Right ventricle myocardium inferior (tissue), 1 donor: ENCODE data around the gene RNASE9. TPM values are rescaled to one million over a fixed set of nuclear protein-coding genes. Genes with fewer than 3 reads are reported as not detected.
A peak's percentile ranks its signal among the peaks of the same experiment; 100 is the strongest.
"Not testable (repeated sequence)": the region's sequence is repeated elsewhere in the genome, so short reads cannot be mapped to it uniquely, and the experiment has no call there.

Experiments
- ATAC-seq: fragments of 200-7000 bp; cut with Tn5 transposase; one replicate; pipeline ENCODE4 v1.9.1; 2020; ENCODE audit warnings: mild to moderate bottlenecking, moderate library complexity
- DNase-seq: peaks from one replicate; pipeline ENCODE4 v3.0.0; 2021; ENCODE audit errors: missing footprints
- intact Hi-C: fragments of 100-400 bp; cut with DNase I; formaldehyde crosslinking; loops from one replicate; pipeline ENCODE4 v1.11.0; 2022
- long read RNA-seq: library from polyadenylated mRNA; unstranded; transcript quantifications from one replicate; pipeline ENCODE4 v2.0.0, GENCODE V29; 2021
- total RNA-seq: library from RNA; stranded (reverse); fragmentation: NEBNext Ultra II Directional; extraction: Animal tissue kit (Norgen Biotek cat#: 25700); gene quantifications from one replicate; pipeline ENCODE4 v1.2.1, GENCODE V29; 2021
- donor health status: DM: no; HTN: yes; CAD: no; lungs with severe emphysema.

Gene RNASE9
- not detected for total RNA-seq
- long read RNA-seq = 0 reads

DNA sequence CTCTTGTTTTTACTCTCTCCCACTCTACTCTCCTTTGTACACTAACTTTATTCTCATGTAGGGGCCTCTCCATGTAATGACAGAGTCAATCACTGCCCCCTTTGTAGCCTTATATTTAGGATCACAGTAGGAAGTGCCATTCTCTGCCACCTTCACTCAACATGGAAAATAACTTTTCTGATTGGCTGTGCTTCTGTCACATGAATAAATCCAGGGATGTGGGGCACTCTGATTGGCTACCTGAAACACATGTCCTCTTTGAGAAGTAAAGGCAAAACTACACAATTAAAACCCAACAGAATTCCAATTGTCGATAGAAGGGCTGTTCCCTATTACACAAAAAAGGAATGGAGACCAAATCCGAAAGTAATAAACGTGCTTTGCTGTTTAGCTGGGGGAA is at the start of gene RNASE9:
RNASE9 (minus strand) TSS at position 87 of the 400 bp plus-strand sequence.
- intact Hi-C loops = no loop called here

DNA sequence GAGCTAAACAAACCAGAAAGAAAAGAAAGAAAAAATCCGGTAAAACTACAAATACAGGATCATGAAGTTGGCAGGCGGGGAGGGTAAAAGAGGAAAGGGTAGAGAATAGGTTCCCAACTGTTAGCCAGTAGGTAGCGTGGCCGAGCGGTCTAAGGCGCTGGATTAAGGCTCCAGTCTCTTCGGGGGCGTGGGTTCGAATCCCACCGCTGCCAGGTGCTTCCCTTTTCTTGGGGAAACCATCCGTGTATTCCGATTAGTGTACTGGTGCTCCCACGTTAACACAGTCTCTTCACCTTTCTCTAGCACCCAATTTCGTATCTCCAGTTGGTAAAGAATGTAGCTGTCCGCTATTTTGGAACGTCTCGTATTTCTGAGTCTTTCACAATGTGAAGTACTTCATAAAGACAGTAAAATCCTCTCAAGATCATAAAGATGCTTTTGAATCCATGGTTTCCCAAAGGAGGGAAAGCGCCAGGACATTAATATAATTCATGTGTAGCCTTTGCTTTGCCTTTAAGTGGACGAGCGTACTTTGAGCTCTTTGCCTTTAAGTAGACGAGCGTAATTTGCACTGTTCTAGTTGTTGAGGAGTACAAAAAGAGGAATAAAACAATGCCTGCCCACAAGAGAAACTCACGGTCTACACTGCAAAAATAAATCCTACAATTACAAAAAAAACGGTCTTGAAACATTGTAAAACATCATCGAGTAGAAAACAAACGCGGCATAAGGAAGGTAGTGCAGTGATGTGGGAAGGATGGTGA is 49.3 kb upstream of the RNASE9 start:
- peak; percentile 87 for DNase-seq
- peak; percentile 77 for ATAC-seq

More for the DNA sequence above, at the start of gene RNASE9:
- ATAC-seq = no peak
- DNase-seq = no peak

DNA sequence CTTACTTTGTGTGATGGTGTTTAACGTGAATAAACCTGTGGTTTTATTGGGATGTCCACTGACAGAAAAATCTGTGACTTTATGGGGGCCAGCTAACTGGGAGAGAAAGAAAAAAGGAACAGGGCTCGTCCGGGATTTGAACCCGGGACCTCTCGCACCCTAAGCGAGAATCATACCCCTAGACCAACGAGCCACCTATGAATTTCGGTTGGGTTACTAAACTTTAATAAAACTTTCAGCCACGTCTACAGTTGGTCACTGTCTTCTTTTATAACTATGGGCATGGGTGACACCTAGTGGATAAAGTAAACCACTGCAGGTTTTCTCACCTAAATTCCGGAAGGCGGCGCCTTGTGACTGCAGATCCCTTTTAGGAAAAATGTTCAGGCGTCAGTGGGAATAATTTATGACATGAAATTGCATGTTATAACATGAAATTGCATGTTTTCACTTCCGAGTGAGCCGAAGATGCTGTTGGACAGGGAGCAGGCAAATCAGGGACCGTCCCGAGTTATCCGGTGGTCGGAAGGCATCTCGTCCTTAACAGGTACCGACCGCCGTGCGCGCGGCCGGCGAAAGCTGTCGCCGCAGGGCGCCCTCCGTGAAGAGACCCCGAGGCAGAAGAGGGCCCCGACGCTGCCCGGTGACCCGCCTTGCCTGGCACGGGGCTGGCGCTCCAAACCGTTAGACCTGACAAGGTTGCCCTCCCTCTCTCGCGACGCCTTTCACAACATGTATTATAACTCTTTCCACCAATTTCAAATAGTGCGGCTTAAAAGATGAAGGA is 48.6 kb upstream of the RNASE9 start:
- intact Hi-C loops = loop anchor here (1.0 to 5.0 kb wide), 3 partner anchors 77 to 282 kb away; partner anchors contain the start of gene PIP4P1
- peak; percentile 80 for DNase-seq
- peak; percentile 61 for ATAC-seq

More for the DNA sequence above, 49.3 kb upstream of the RNASE9 start:
- intact Hi-C loops = loop anchor here (5.0 kb wide), 1 partner anchor 148 kb away; the partner anchor contains the start of gene PIP4P1

DNA sequence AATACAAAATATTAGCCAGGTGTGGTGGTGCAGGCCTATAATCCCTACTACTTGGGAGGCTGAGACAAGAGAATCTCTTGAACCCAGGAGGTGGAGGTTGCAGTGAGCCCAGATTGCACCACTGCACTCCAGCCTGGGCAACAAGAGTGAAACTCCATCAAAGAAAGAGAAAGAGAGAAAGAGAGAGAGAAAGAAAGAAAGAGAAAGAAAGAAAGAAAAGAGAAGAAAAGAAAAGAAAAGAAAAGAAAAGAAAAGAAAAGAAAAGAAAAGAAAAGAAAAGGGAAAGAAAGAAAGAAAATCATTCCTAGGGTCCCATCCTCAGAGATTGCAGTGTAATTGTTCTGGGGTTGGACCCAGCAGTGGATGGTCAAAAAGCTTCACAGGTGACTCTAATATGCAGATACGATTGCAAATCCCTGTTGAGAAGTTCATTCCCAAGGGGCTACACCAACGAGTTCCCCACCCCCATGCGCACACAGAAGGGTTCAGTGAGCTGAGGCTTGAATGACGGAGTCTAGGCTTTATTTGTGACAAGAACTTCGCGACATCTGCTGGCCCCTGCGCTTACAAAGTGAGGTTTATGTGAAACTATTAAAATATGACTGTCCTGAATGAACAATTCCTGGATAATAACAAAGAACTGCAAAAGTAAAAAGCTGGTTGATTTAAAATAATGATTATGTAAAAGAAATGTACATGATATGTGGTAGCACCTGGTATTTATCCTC is 47.7 kb upstream of the RNASE9 start:
- intact Hi-C loops = loop anchor here (1.0 to 5.0 kb wide), 2 partner anchors 76 to 281 kb away; no protein-coding TSS in a partner anchor
- no peak for ATAC-seq
- no peak for DNase-seq

DNA sequence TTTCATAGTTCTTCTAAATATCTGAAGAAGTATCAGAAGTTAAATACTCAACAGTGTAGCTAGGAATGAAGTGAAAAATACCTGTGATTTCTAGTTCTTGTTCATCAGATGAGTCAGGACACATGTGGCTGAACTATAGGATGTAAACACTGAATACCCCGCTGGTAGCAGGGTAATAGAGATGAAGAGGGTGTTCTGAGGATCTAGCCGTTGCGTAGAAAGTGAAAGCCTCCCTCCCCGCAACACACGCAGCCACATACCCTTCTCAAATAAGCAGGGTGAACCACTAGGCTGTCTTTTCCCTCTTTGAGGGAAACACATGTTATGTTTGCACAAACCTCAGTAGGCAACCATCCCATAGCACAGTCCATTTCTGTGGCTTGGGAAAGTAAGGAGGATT is 46.8 kb upstream of the RNASE9 start:
- intact Hi-C loops = loop anchor here (5.0 kb wide), 1 partner anchor 75 kb away; no protein-coding TSS in a partner anchor
- no peak for DNase-seq
- no peak for ATAC-seq

DNA sequence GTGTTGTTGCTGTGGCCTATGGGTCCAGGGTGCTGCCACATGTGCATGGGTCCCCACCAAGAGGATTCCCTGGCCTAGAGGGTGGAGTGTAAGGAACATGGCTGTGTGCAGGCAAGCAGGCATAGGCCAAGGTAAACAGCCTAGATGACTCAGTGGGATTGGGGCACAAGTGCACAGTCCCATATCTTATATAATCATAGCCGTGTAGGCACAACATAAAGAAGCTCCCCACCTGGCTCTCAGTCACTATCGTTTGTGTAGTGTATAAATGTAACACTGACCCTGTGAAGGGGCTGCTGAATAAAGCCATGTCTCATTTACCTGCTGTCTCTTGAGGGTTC is 46.0 kb upstream of the RNASE9 start:
- DNase-seq (no peak), ATAC-seq (no peak)
- intact Hi-C loops = loop anchor here (5.0 kb wide), 1 partner anchor 75 kb away; no protein-coding TSS in a partner anchor

DNA sequence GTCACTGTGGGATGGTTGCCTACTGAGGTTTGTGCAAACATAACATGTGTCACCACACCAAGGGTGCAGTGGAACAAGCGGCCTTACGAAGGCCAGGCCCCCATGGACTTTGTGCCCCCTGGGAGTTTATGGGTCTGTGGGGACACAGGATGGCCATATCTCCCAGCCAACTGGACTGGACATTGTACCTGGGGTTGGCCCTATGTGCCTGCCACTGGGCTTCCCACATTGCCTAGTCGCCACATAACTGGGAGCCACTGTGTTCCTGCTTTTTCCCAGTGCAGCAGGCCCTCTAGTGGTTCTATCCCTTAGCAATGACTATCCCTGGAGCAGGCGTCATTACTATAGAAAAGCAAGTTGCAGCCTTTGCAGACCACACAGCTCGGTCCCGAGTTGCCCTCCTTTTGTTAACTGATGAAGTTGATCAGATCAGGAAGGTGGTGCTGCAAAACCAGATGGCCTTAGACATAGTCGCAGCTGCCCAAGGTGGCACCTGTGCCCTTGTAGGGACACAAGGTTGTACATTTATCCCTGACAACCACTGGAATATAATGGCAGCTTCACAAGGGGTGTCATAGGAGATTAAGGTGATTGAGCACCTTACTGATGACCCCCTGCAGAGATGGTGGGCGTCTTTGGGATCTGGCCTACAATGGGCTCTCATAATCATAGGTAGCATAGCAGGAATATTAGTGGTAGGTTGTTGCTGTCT is 45.5 kb upstream of the RNASE9 start:
- no peak for DNase-seq
- ATAC-seq = no peak
- intact Hi-C loops = loop anchor here (5.0 kb wide), 1 partner anchor 74 kb away; no protein-coding TSS in a partner anchor

DNA sequence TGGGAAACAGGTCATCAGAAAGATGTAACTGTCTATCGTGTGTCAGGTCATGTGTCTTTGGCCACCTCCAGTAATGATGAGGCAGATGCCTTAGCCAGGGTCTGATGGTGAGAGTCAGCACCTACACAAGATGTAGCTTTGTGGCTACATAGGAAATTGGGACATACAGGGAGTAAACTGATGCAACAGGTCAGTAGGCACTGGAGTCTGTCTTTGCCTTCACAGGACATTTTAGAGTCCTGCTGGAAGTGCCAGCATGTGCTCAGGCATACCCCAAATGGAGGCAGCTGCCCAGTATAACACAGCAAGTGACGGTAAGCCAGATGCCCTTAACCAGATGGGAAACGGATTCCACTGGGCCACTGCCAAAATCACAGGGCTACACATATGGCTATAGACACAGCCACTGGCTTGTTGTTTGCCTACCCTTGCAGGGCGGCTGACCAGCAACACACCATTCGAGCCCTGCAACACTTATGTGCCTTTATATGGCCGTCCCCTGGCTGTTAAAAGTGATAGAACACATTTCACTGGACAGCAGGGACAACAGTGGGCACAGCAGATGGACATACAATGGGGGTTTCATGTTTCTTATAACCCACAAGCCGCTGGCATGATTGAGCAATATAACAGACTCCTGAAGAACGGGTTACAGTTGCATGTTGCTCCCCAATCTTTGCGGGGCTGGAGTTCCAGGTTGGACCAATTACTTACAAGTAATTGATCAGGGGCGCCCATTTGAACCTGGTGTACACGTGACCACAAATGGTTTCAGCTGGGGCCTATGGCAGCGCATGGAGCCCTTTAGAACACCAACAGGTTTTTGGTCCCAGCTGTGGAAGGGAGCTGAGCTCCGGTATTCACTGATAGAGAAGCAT is 43.2 kb upstream of the RNASE9 start:
- ATAC-seq = no peak
- intact Hi-C loops = no loop called here
- DNase-seq = no peak

DNA sequence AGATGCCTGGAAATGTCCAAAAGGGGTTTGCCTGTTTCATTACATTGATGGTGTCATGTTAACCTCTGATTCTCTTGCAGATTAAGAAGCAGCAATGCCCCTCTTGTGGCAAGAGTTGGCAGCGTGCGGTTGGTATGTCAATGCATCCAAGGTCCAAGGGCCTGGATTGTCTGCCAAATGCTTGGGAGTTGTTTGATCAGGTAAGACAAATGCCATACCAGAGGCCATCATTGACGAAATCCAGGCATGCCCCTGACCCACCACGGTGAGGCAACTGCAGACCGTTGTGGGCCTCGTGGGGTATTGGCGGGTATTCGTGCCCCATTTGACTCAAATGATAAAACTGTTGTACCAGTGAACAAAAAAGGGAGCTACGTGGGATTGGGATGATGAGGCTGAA is 41.7 kb upstream of the RNASE9 start:
- intact Hi-C loops = no loop called here
- DNase-seq (no peak), ATAC-seq (no peak)

DNA sequence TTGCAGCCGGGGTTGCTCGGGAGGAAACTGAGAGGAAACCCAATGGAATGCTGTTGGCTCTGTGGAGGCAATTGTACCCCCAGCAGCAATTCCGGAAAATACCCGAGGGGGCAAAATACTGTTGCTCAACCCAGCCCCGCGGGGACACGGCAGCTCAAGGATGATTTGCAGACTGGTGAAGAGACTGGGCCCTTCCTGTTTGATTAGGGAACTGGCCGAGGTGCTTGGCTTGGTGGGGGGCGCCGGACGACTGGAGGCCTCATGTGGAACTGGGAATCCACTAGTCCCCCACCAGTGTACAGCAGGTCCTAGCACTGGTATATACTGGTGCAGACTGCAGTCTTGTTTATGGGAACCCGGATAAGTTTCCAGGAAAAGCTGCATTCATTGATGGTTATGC is 40.7 kb upstream of the RNASE9 start:
- ATAC-seq (no peak), DNase-seq (no peak)
- intact Hi-C loops = no loop called here

DNA sequence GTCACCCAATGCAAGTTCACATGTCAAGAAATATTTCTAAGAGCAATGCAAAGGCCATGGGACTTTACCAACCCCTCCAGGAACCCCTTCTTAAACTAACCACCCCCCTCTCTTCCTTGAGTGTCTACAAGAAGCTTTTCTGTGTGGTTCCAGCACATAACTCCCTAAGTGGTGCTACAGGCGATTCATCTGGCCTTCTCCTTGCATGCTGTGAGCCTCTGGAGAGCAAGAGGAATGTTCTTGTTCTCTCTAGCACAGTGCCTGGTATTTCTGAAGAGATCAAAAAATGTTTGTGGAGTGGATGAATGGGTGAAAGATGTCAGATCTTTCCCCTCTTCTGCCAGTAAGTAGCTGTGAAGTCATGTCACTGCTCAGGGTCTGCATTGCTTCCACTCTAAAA is 36.3 kb upstream of the RNASE9 start:
- ATAC-seq (no peak), DNase-seq (no peak)
- intact Hi-C loops = no loop called here

DNA sequence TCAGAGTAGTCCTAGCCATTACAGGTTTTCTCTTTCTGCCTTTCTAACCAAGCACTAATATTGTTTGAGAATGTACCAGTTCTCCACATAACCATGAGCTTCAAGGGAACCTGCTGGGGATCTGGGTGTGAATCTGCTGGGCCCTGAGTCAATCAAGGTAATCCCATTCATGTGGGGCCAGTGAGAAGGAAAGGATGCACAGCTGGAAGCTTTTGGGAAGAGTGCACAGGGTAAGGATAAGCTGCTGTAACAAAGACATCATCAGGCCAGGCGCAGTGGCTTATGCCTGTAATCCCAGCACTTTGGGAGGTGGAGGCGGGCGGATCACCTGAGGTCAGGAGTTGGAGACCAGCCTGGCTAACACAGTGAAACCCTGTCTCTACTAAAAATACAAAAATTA is 34.9 kb upstream of the RNASE9 start:
- ATAC-seq, intact Hi-C loops, DNase-seq: not testable (repeated sequence)

DNA sequence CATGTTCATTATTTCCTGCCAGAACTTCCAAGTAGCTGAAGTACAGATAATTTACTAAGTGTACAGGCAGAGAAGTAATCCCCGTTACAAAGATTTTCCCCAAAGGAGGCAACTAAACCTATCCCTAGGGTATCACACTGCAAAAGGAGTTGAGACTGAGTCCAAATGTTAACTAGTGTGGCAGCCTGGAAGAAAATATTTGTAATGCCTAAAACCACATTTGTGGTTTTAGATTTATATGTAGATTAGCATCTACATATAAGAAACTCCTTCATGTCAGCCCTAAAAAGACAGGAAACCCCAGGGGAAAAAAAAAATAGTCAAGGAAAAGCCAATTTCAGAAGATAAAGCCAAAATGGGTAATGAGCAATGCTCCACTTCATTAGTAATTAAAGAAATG is 31.7 kb upstream of the RNASE9 start:
- intact Hi-C loops = no loop called here
- DNase-seq (no peak), ATAC-seq (no peak)

DNA sequence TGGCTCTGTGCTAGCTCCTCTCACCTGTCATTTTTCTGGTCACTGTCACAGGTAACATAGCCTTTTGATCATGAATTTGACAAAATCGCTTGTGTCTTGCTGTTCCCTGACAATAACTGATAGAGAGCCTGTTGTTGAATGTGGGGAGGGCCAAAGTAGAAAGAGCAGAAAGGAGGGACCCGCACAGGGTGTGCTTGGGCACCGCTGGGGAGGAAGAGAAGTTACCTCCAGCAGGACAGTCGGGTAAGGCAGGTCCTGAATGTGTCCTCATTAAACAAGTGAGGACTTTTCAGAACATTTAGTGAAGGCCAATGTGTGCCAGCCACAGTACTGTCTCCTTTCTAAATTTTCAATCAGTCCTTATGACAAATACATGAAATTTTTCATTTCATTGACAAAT is 30.4 kb upstream of the RNASE9 start, which contains the start of gene RNASE12:
RNASE12 (minus strand) TSS at position 142 of the 400 bp plus-strand sequence. CDS start 653 bp downstream, outside the sequence.
- intact Hi-C loops = no loop called here
- ATAC-seq (no peak), DNase-seq (no peak)

DNA sequence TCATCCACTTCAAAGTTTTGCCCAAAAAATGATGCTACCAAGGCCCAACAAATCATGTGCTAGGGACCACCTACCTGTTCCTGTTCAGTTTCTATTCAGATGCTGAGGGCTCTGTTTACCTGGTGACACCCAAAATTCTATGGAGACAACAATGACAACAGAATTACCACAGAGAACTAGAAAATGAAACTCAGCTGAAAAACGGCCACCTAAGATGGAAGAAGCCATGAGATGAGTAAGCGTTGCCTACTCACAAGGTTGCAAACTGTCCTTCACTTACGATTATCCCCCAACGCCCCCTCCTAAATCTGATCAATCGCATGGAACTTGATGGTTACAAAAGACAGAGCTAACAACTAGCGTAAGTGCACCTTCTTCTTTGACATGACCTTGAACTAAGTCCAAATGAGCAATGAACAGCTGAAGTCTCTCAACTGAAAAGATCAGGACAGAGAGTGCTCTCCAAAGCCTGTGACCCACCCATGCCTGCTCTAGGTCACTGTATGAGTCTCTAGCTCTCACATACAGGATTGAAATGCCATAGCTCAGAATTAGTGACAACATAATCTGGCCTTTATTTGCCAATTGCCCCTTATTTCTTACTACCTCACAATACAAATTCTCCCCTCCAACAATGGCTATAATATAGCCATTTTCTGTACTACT is 26.8 kb upstream of the RNASE9 start, which contains the start of gene RNASE11:
RNASE11 (minus strand) TSS at position 513 of the 666 bp plus-strand sequence.
- no peak for ATAC-seq
- DNase-seq = no peak
- intact Hi-C loops = no loop called here

DNA sequence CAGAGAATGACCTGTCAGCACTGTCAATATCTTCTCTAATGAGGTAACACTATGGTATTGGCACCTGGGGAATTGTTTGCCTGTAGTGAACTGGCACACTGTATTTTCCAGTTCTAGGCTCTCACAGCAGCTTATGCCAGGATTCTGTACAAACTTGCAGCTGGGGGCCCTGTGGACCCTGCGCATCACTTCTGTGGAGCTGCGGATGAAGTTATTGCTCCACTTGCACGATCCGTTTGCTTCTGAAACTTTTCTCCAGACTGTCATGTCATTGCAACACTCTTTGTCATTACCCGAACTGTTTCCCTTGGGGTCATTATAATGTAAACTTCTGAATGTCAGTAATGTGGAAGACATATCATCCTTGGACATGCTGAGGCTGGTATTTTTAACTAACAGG is 23.1 kb upstream of the RNASE9 start:
- DNase-seq (no peak), ATAC-seq (no peak)
- intact Hi-C loops = no loop called here

DNA sequence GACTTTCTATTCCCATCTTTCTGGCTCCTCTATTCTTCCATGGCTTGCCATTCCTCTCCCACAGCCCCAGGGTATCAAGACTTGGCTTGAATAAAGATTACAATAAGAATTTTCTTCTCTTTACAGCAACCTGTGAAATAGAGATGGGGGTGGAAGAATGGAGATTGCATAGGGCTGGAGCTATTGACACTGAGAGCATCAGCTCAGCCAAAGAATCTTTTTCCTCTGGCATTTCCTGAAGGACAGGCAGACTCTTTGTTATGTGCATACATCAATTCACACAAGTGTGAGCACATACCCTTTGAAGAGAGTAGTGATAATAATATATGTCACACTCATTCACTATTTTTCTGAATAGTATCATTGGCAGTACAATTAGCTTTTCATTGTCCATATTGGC is 22.3 kb upstream of the RNASE9 start:
- intact Hi-C loops = no loop called here
- ATAC-seq (no peak), DNase-seq (no peak)
